Activated T-cell treated with anti-CD3 and anti-CD28 coated beads, Interleukin-2, amount 50 U/mL, for 24 hours (primary cell): ENCODE data around the gene GJA5.

Experiments
- DNase-seq: peaks from one replicate; pipeline ENCODE4 v3.0.0-alpha.2; 2020
- H3K27ac Mint-ChIP-seq: 2 replicates; pipeline ENCODE4 v1.8.0; 2020; ENCODE audit warnings: mild to moderate bottlenecking, mixed read lengths
- H3K27me3 Mint-ChIP-seq: 2 replicates; pipeline ENCODE4 v1.8.0; 2020; ENCODE audit warnings: mixed read lengths
- H3K36me3 Mint-ChIP-seq: 2 replicates; pipeline ENCODE4 v1.8.0; 2020; ENCODE audit warnings: low read depth, mixed read lengths
- H3K4me1 Mint-ChIP-seq: 2 replicates; pipeline ENCODE4 v1.8.0; 2020; ENCODE audit warnings: low read depth, mixed read lengths
- H3K4me3 Mint-ChIP-seq: 2 replicates; pipeline ENCODE4 v1.8.0; 2020; ENCODE audit warnings: mild to moderate bottlenecking, moderate library complexity, mixed read lengths
- H3K9me3 Mint-ChIP-seq: 2 replicates; pipeline ENCODE4 v1.8.0; 2020; ENCODE audit warnings: mixed read lengths

Gene GJA5

GRCh38 chr1:147773215-147773715 is 12.9 kb upstream of the GJA5 start:
- H3K4me1 Mint-ChIP-seq, result peaks cover 13% of the 10 kb centered on the region
- no peak overlapping the region for H3K4me3 Mint-ChIP-seq
- DNase-seq, result no peak
- no peaks in the 10 kb centered on the region for H3K36me3 Mint-ChIP-seq
- H3K9me3 Mint-ChIP-seq, result no peaks in the 10 kb centered on the region
- H3K27me3 Mint-ChIP-seq, result peaks cover 29% of the 10 kb centered on the region
- no peak overlapping the region for H3K27ac Mint-ChIP-seq

GRCh38 chr1:147772570-147772969 is 12.2 kb upstream of the GJA5 start:
- Mint-ChIP-seq H3K27me3 (peaks cover 29% of the 10 kb centered on the region), H3K27ac (no peak overlapping the region), H3K36me3 (no peaks in the 10 kb centered on the region), H3K9me3 (no peaks in the 10 kb centered on the region), H3K4me1 (peaks cover 13% of the 10 kb centered on the region), H3K4me3 (no peak overlapping the region)
- no peak for DNase-seq

- Mint-ChIP-seq H3K4me3 (no peak overlapping the region), H3K36me3 (no peaks in the 10 kb centered on the region), H3K27ac (no peak overlapping the region), H3K27me3 (peaks cover 27% of the 10 kb centered on the region), H3K9me3 (no peaks in the 10 kb centered on the region), H3K4me1 (peaks cover 13% of the 10 kb centered on the region)
- DNase-seq, result no peak
These were observed 11.1 kb upstream of the GJA5 start for GRCh38 chr1:147771226-147772125.

GRCh38 chr1:147769106-147769505 is 8.7 kb upstream of the GJA5 start:
- Mint-ChIP-seq H3K36me3 (no peaks in the 10 kb centered on the region), H3K4me3 (no peak overlapping the region), H3K27me3 (peaks cover 18% of the 10 kb centered on the region), H3K27ac (no peak overlapping the region), H3K9me3 (no peaks in the 10 kb centered on the region), H3K4me1 (peaks cover 14% of the 10 kb centered on the region)
- DNase-seq, result no peak

- no peaks in the 10 kb centered on the region for H3K9me3 Mint-ChIP-seq
- H3K4me3 Mint-ChIP-seq, result no peak overlapping the region
- H3K4me1 Mint-ChIP-seq, result peaks cover 16% of the 10 kb centered on the region
- H3K27ac Mint-ChIP-seq, result no peak overlapping the region
- peaks cover 14% of the 10 kb centered on the region for H3K27me3 Mint-ChIP-seq
- H3K36me3 Mint-ChIP-seq, result no peaks in the 10 kb centered on the region
- DNase-seq, result no peak
These were observed 8.2 kb upstream of the GJA5 start for GRCh38 chr1:147768582-147768981.

- Mint-ChIP-seq H3K27ac (no peak overlapping the region), H3K9me3 (no peaks in the 10 kb centered on the region), H3K36me3 (no peaks in the 10 kb centered on the region)
These were observed 7.7 kb upstream of the GJA5 start for GRCh38 chr1:147768101-147768500.

GRCh38 chr1:147762233-147763024 is 2.0 kb upstream of the GJA5 start:
- no peak overlapping the region for H3K4me3 Mint-ChIP-seq
- DNase-seq, result no peak

More at GRCh38 chr1:147768101-147768500, 7.7 kb upstream of the GJA5 start:
- no peak for DNase-seq
- Mint-ChIP-seq H3K4me1 (peaks cover 18% of the 10 kb centered on the region), H3K27me3 (peaks cover 9% of the 10 kb centered on the region), H3K4me3 (no peak overlapping the region)

GRCh38 chr1:147758379-147759100 is 1.9 kb downstream of the GJA5 start:
- no peaks in the 10 kb centered on the region for H3K9me3 Mint-ChIP-seq
- H3K27me3 Mint-ChIP-seq, result no peaks in the 10 kb centered on the region
- H3K4me1 Mint-ChIP-seq, result peaks cover 22% of the 10 kb centered on the region
- DNase-seq, result no peak
- H3K27ac Mint-ChIP-seq, result no peak overlapping the region
- H3K36me3 Mint-ChIP-seq, result no peaks in the 10 kb centered on the region
- no peak overlapping the region for H3K4me3 Mint-ChIP-seq

More at GRCh38 chr1:147762233-147763024, 2.0 kb upstream of the GJA5 start:
- H3K27me3 Mint-ChIP-seq, result no peaks in the 10 kb centered on the region
- no peaks in the 10 kb centered on the region for H3K9me3 Mint-ChIP-seq
- H3K4me1 Mint-ChIP-seq, result peaks cover 26% of the 10 kb centered on the region
- H3K27ac Mint-ChIP-seq, result peak overlapping the region; percentile 79
- no peaks in the 10 kb centered on the region for H3K36me3 Mint-ChIP-seq

- no peak overlapping the region for H3K4me3 Mint-ChIP-seq
- DNase-seq, result no peak
- H3K36me3 Mint-ChIP-seq, result no peaks in the 10 kb centered on the region
- H3K9me3 Mint-ChIP-seq, result no peaks in the 10 kb centered on the region
- H3K27ac Mint-ChIP-seq, result no peak overlapping the region
- peaks cover 10% of the 10 kb centered on the region for H3K4me1 Mint-ChIP-seq
- H3K27me3 Mint-ChIP-seq, result no peaks in the 10 kb centered on the region
These were observed 3.1 kb downstream of the GJA5 start for GRCh38 chr1:147757015-147757990.

- no peaks in the 10 kb centered on the region for H3K36me3 Mint-ChIP-seq
- H3K4me1 Mint-ChIP-seq, result peaks cover under 1% of the 10 kb centered on the region
- no peaks in the 10 kb centered on the region for H3K9me3 Mint-ChIP-seq
- H3K27ac Mint-ChIP-seq, result no peak overlapping the region
- H3K4me3 Mint-ChIP-seq, result no peak overlapping the region
- no peaks in the 10 kb centered on the region for H3K27me3 Mint-ChIP-seq
- no peak for DNase-seq
These were observed 4.1 kb downstream of the GJA5 start for GRCh38 chr1:147756341-147756740.

GRCh38 chr1:147754661-147755060 is 5.7 kb downstream of the GJA5 start:
- Mint-ChIP-seq H3K4me3 (no peak overlapping the region), H3K27me3 (no peaks in the 10 kb centered on the region), H3K36me3 (no peaks in the 10 kb centered on the region), H3K4me1 (no peaks in the 10 kb centered on the region), H3K27ac (no peak overlapping the region), H3K9me3 (no peaks in the 10 kb centered on the region)
- no peak for DNase-seq

- Mint-ChIP-seq H3K9me3 (no peaks in the 10 kb centered on the region), H3K4me1 (no peaks in the 10 kb centered on the region), H3K27ac (no peak overlapping the region), H3K27me3 (no peaks in the 10 kb centered on the region), H3K36me3 (no peaks in the 10 kb centered on the region), H3K4me3 (no peak overlapping the region)
- no peak for DNase-seq
These were observed 7.3 kb downstream of the GJA5 start for GRCh38 chr1:147753081-147753480.

GRCh38 chr1:147752511-147752910 is 7.9 kb downstream of the GJA5 start:
- H3K9me3 Mint-ChIP-seq, result no peaks in the 10 kb centered on the region
- no peak for DNase-seq
- no peaks in the 10 kb centered on the region for H3K4me1 Mint-ChIP-seq
- no peaks in the 10 kb centered on the region for H3K36me3 Mint-ChIP-seq
- H3K27ac Mint-ChIP-seq, result no peak overlapping the region
- no peak overlapping the region for H3K4me3 Mint-ChIP-seq
- H3K27me3 Mint-ChIP-seq, result no peaks in the 10 kb centered on the region
